ACC112 (cell line): ENCODE results near the gene NCAPG2.
A peak's percentile ranks its signal among the peaks of the same experiment; 100 is the strongest.

Experiments
- H2AFZ ChIP-seq: fragments of 200-600 bp; sonication (generic); one replicate; pipeline ENCODE4 v1.6.0; 2017; ENCODE audit warnings: antibody characterized with exemption, low read length; ENCODE audit not compliant: unreplicated experiment
- H3K27ac ChIP-seq: fragments of 200-600 bp; sonication (generic); 2 replicates; pipeline ENCODE4 v1.5.1; 2014; ENCODE audit warnings: low read depth, mild to moderate bottlenecking, antibody characterized with exemption, low read length, moderate library complexity
- H3K27me3 ChIP-seq: fragments of 200-600 bp; sonication (generic); 2 replicates; pipeline ENCODE4 v1.6.1; 2014; ENCODE audit warnings: mild to moderate bottlenecking, antibody characterized with exemption, low read length, moderate library complexity, mixed read lengths; ENCODE audit not compliant: insufficient read depth
- H3K36me3 ChIP-seq: fragments of 200-600 bp; sonication (generic); 2 replicates; pipeline ENCODE4 v1.6.1; 2016; ENCODE audit warnings: mild to moderate bottlenecking, antibody characterized with exemption, low read length, moderate library complexity, mixed read lengths; ENCODE audit not compliant: insufficient read depth
- H3K4me1 ChIP-seq: fragments of 200-600 bp; sonication (generic); one replicate; pipeline ENCODE4 v1.6.1; 2016; ENCODE audit warnings: low read length, mixed read lengths; ENCODE audit not compliant: insufficient read depth, unreplicated experiment, control insufficient read depth
- H3K4me3 ChIP-seq: fragments of 200-600 bp; sonication (generic); 2 replicates; pipeline ENCODE4 v1.5.1; 2014; ENCODE audit warnings: mild to moderate bottlenecking, low read depth, low read length
- H3K79me2 ChIP-seq: fragments of 200-600 bp; sonication (generic); one replicate; pipeline ENCODE4 v1.6.0; 2016; ENCODE audit warnings: low read length; ENCODE audit not compliant: control insufficient read depth, unreplicated experiment, insufficient read depth

NCAPG2 gene

GRCh38 chr7:158695726-158696452, 8.7 kb downstream of the NCAPG2 start:
- Histone ChIP-seq H3K4me1 (peaks cover 16% of the 10 kb centered on the region), H3K27ac (no peak overlapping the region), H3K27me3 (no peaks in the 10 kb centered on the region), H3K36me3 (peaks cover 16% of the 10 kb centered on the region; the same call in 1 of the 2 replicates), H2AFZ (peak overlapping the region; percentile 12), H3K79me2 (peaks cover 51% of the 10 kb centered on the region), H3K4me3 (no peak overlapping the region)

DNA sequence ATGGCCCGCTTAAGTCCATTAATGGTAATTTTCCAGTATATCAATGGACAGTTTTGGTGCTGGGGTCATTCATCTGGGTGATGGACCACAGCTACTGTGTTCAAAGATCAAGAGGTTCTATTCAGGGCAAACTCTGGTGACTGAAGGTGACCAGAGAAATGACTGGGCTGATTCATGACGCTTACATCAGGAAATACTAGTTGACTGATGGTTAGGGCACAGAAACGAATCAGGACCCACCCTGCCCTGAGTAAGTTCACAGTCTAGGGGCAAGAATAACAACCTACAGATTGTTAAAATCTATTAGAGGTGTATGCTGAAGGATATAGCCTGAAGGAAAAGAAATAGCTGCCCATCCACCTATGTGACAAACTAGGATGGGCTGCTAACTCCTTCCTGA, 9.5 kb downstream of the NCAPG2 start:
- no peak overlapping the region for H3K27ac ChIP-seq
- H3K36me3 ChIP-seq: peaks cover 9% of the 10 kb centered on the region; the same call in 1 of the 2 replicates
- no peak overlapping the region for H2AFZ ChIP-seq
- H3K79me2 ChIP-seq: peaks cover 43% of the 10 kb centered on the region
- H3K4me3 ChIP-seq: no peak overlapping the region
- peaks cover 16% of the 10 kb centered on the region for H3K4me1 ChIP-seq
- H3K27me3 ChIP-seq: no peaks in the 10 kb centered on the region

GRCh38 chr7:158694650-158695049, 10.0 kb downstream of the NCAPG2 start:
- Histone ChIP-seq H3K4me3 (no peak overlapping the region), H3K36me3 (peaks cover 7% of the 10 kb centered on the region; the same call in 1 of the 2 replicates), H2AFZ (no peak overlapping the region), H3K79me2 (peaks cover 40% of the 10 kb centered on the region), H3K27me3 (no peaks in the 10 kb centered on the region), H3K27ac (no peak overlapping the region), H3K4me1 (peaks cover 16% of the 10 kb centered on the region)

DNA sequence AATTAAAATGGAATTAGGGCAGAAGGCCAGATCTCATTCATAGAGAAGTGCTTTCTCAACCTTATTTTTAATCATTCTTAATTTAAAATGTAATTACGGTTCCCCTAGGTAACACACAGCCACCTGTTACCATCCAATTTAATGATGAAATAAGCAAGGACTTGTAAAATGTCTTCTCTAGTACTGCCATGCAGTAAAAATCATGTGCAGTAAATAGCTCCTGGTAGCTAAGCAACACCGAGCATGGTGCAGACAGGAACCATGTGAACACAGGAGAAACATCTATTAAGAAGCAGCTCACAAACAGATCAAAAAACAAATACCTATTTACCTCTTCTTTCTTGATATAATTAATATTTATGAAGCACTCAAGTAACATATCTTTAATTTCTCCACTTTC, 15.1 kb downstream of the NCAPG2 start:
- Histone ChIP-seq H2AFZ (no peak overlapping the region), H3K36me3 (peaks cover 28% of the 10 kb centered on the region), H3K27me3 (no peaks in the 10 kb centered on the region), H3K79me2 (peaks cover 14% of the 10 kb centered on the region), H3K4me3 (no peak overlapping the region), H3K4me1 (peaks cover 18% of the 10 kb centered on the region), H3K27ac (no peak overlapping the region)

- H3K27me3 ChIP-seq: no peaks in the 10 kb centered on the region
- H3K4me3 ChIP-seq: no peak overlapping the region
- peaks cover 28% of the 10 kb centered on the region for H3K36me3 ChIP-seq
- H3K4me1 ChIP-seq: peaks cover 35% of the 10 kb centered on the region
- no peak overlapping the region for H2AFZ ChIP-seq
- no peak overlapping the region for H3K27ac ChIP-seq
- no peaks in the 10 kb centered on the region for H3K79me2 ChIP-seq
These were observed 17.2 kb downstream of the NCAPG2 start for GRCh38 chr7:158687406-158687805.

GRCh38 chr7:158685693-158686092, 18.9 kb downstream of the NCAPG2 start:
- peaks cover 41% of the 10 kb centered on the region for H3K4me1 ChIP-seq
- no peaks in the 10 kb centered on the region for H3K79me2 ChIP-seq
- H3K27ac ChIP-seq: no peak overlapping the region
- H3K27me3 ChIP-seq: no peaks in the 10 kb centered on the region
- H3K4me3 ChIP-seq: no peak overlapping the region
- H3K36me3 ChIP-seq: peaks cover 35% of the 10 kb centered on the region
- H2AFZ ChIP-seq: no peak overlapping the region

DNA sequence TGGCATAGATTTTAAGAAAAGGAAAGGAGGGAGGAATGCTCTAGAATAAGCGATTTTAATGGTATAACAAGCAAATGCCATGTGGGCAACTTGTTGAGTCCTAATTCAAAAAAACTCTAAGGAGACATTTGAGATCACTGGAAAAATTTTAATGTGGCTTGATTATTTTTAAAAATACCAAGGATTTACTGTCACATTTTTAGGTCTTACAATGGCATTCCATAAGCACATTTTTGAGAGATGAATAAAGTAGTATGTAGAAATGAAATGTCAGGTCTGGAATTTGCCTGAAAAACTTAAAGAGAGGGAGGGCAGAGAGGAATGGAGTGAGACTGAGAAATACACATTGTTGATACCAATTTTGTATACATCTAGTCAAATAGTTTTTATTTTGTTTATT, 20.3 kb downstream of the NCAPG2 start:
- H2AFZ ChIP-seq: no peak overlapping the region
- no peaks in the 10 kb centered on the region for H3K79me2 ChIP-seq
- H3K36me3 ChIP-seq: peaks cover 40% of the 10 kb centered on the region
- no peaks in the 10 kb centered on the region for H3K27me3 ChIP-seq
- peak overlapping the region; percentile 19 for H3K27ac ChIP-seq
- H3K4me1 ChIP-seq: peaks cover 41% of the 10 kb centered on the region
- no peak overlapping the region for H3K4me3 ChIP-seq

DNA sequence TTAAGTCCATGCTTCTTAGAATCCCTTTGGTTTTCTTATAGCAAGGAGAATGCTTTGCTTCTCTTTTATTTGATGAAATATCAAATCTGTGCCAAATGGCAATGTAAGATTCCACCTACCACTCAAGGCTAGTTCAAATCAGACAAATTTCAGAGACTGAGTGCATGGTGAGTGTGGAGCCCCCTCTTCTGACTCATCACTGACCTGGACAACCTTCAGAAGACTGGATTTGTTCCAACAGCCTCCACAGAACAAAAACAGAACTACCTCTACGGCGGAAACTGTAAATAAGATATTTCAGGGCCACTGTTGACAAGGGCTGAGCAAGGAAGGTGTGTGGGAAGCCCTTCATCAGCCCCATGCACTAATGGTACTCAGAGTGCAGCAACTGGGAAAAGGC, 21.1 kb downstream of the NCAPG2 start:
- H3K79me2 ChIP-seq: no peaks in the 10 kb centered on the region
- H3K4me3 ChIP-seq: no peak overlapping the region; the same call in 1 of the 2 replicates
- H3K36me3 ChIP-seq: peaks cover 37% of the 10 kb centered on the region
- H3K27ac ChIP-seq: peak overlapping the region; percentile 19
- peaks cover 41% of the 10 kb centered on the region for H3K4me1 ChIP-seq
- no peak overlapping the region for H2AFZ ChIP-seq
- no peaks in the 10 kb centered on the region for H3K27me3 ChIP-seq

DNA sequence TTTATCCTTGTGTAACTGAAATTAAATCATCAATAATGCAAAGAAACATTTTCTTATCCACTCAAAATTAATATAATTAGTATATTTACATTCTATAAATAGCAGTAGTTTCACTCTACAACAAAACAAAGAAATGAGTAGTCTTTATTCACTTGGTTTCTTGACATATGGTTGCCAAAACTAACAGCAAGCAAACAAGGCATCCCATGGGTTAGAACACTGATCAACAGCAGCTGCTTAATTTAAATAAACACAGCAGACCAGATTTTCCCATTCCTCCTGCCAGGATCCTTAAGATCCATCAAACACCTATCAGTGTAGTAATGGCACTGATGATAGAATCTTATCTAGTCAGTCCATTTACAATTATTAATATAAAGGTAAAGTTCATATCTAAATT, 22.1 kb downstream of the NCAPG2 start:
- Histone ChIP-seq H3K79me2 (no peaks in the 10 kb centered on the region), H3K27ac (no peak overlapping the region), H3K4me1 (peaks cover 41% of the 10 kb centered on the region), H3K27me3 (no peaks in the 10 kb centered on the region), H3K36me3 (peaks cover 26% of the 10 kb centered on the region), H3K4me3 (no peak overlapping the region), H2AFZ (no peak overlapping the region)

GRCh38 chr7:158680754-158681153, 23.9 kb downstream of the NCAPG2 start:
- peaks cover 17% of the 10 kb centered on the region for H3K36me3 ChIP-seq

GRCh38 chr7:158676906-158677305, 27.7 kb downstream of the NCAPG2 start:
- Histone ChIP-seq H3K27me3 (no peaks in the 10 kb centered on the region), H3K4me3 (no peak overlapping the region), H3K36me3 (peaks cover 19% of the 10 kb centered on the region; the same call in 1 of the 2 replicates), H3K4me1 (peaks cover 32% of the 10 kb centered on the region), H3K27ac (peak overlapping the region; percentile 83), H2AFZ (no peak overlapping the region), H3K79me2 (peaks cover 6% of the 10 kb centered on the region)

More at GRCh38 chr7:158680754-158681153, 23.9 kb downstream of the NCAPG2 start:
- H3K27me3 ChIP-seq: no peaks in the 10 kb centered on the region
- no peak overlapping the region for H3K4me3 ChIP-seq
- peaks cover 47% of the 10 kb centered on the region for H3K4me1 ChIP-seq
- H3K79me2 ChIP-seq: peaks cover 2% of the 10 kb centered on the region
- H2AFZ ChIP-seq: no peak overlapping the region
- no peak overlapping the region for H3K27ac ChIP-seq
